ENCODE measurements around the gene RGS14.

The RGS14 gene

GRCh38 chr5:177357459-177358351 lies at the start of gene RGS14:
Gene RGS14 (plus strand): TSS chr5:177357924. CDS start chr5:177358025, 101 bp downstream.
- peak; percentile 67 for DNase-seq

GRCh38 chr5:177308740-177309139 lies 49.0 kb upstream of the RGS14 start:
- no peak for DNase-seq

GRCh38 chr5:177309351-177310191 lies 48.2 kb upstream of the RGS14 start:
- peak; percentile 70 for DNase-seq

- no peak for DNase-seq
Measured at GRCh38 chr5:177310332-177310731, 47.4 kb upstream of the RGS14 start.

- DNase-seq: no peak
Measured at GRCh38 chr5:177310757-177311391, 46.9 kb upstream of the RGS14 start.

- no peak for DNase-seq
Measured at GRCh38 chr5:177311392-177311722, 46.4 kb upstream of the RGS14 start.

GRCh38 chr5:177311723-177312648 lies 45.7 kb upstream of the RGS14 start, which contains the start of gene MXD3:
Gene MXD3 (minus strand): TSS chr5:177311898. CDS start chr5:177311830, 68 bp downstream.
- peak; percentile 94 for DNase-seq

- DNase-seq: no peak
Measured at GRCh38 chr5:177312649-177313181, 45.0 kb upstream of the RGS14 start.

GRCh38 chr5:177313561-177314259 lies 44.0 kb upstream of the RGS14 start:
- DNase-seq: no peak

GRCh38 chr5:177314376-177315342 lies 43.1 kb upstream of the RGS14 start:
- no peak for DNase-seq

- no peak for DNase-seq
Measured at GRCh38 chr5:177315411-177315810, 42.3 kb upstream of the RGS14 start.

- DNase-seq: no peak
Measured at GRCh38 chr5:177316005-177316404, 41.7 kb upstream of the RGS14 start.

- peak; percentile 79 for DNase-seq
Measured at GRCh38 chr5:177317959-177318377, 39.8 kb upstream of the RGS14 start.

GRCh38 chr5:177319913-177320588 lies 37.7 kb upstream of the RGS14 start:
- no peak for DNase-seq

GRCh38 chr5:177320879-177321278 lies 36.8 kb upstream of the RGS14 start:
- no peak for DNase-seq

GRCh38 chr5:177325868-177326381 lies 31.8 kb upstream of the RGS14 start:
- DNase-seq: no peak

GRCh38 chr5:177327539-177328522 lies 29.9 kb upstream of the RGS14 start:
- DNase-seq: no peak
